ENCODE measurements around the gene PIEZO1. TPM values are rescaled to one million over a fixed set of nuclear protein-coding genes. Genes with fewer than 3 reads are reported as not detected.

PIEZO1 gene
- total and polyA plus RNA-seq, 2 donors from 2014 or later, result 103 to 124 TPM

GRCh38 chr16:88806491-88807111 is 21.6 kb upstream of the PIEZO1 start:
- Histone ChIP-seq H3K9ac (ENCODE audit: low read length in 3 of 3) (no peak overlapping the region), H3K9me3 (ENCODE audit: control insufficient read depth in 2 of 3, insufficient read depth in 1 of 3, low read length in 3 of 3) (no peaks in the 10 kb centered on the region), H3K4me1 (ENCODE audit: control insufficient read depth in 2 of 3, insufficient read depth in 2 of 3, low read depth in 1 of 3, low read length in 3 of 3) (peaks cover 0 to 16% (median 6%) of the 10 kb centered on the region in 3 donors), H3K27ac (ENCODE audit: low read depth in 2 of 2, low read length in 2 of 2) (no peak overlapping the region), H3K4me3 (ENCODE audit: low read length in 3 of 3) (no peak overlapping the region), H3K27me3 (ENCODE audit: control insufficient read depth, insufficient read depth, low read length) (no peaks in the 10 kb centered on the region), H3K36me3 (ENCODE audit: control insufficient read depth in 2 of 3, insufficient read depth in 3 of 3, low read length in 3 of 3) (no peaks in the 10 kb centered on the region)
- no peak for FAIRE-seq
- intact Hi-C loops (cut with DNase I), result no loop called here
- DNase-seq, result peak in 1 of 5 donors; percentile 79
- TF ChIP-seq, protein P1, sequence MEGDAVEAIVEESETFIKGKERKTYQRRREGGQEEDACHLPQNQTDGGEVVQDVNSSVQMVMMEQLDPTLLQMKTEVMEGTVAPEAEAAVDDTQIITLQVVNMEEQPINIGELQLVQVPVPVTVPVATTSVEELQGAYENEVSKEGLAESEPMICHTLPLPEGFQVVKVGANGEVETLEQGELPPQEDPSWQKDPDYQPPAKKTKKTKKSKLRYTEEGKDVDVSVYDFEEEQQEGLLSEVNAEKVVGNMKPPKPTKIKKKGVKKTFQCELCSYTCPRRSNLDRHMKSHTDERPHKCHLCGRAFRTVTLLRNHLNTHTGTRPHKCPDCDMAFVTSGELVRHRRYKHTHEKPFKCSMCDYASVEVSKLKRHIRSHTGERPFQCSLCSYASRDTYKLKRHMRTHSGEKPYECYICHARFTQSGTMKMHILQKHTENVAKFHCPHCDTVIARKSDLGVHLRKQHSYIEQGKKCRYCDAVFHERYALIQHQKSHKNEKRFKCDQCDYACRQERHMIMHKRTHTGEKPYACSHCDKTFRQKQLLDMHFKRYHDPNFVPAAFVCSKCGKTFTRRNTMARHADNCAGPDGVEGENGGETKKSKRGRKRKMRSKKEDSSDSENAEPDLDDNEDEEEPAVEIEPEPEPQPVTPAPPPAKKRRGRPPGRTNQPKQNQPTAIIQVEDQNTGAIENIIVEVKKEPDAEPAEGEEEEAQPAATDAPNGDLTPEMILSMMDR (IDR thresholded peaks at IDR 0.05; ENCODE audit: borderline replicate concordance, extremely low read depth, insufficient read depth), result no peak

GRCh38 chr16:88805887-88806393 is 20.9 kb upstream of the PIEZO1 start:
- TF ChIP-seq, protein P1 (IDR thresholded peaks at IDR 0.05; ENCODE audit: borderline replicate concordance, extremely low read depth, insufficient read depth), result no peak
- no peaks in the 10 kb centered on the region for H3K9me3 ChIP-seq (ENCODE audit: control insufficient read depth in 2 of 3, insufficient read depth in 1 of 3, low read length in 3 of 3)
- H3K27me3 ChIP-seq (ENCODE audit: control insufficient read depth, insufficient read depth, low read length), result no peaks in the 10 kb centered on the region
- H3K4me3 ChIP-seq (ENCODE audit: low read length in 3 of 3), result no peak overlapping the region
- DNase-seq, result peak in 1 of 5 donors; percentile 77
- intact Hi-C loops (cut with DNase I), result no loop called here
- peaks cover 0 to 16% (median 5%) of the 10 kb centered on the region in 3 donors for H3K4me1 ChIP-seq (ENCODE audit: control insufficient read depth in 2 of 3, insufficient read depth in 2 of 3, low read depth in 1 of 3, low read length in 3 of 3)
- no peak overlapping the region for H3K9ac ChIP-seq (ENCODE audit: low read length in 3 of 3)
- no peaks in the 10 kb centered on the region for H3K36me3 ChIP-seq (ENCODE audit: control insufficient read depth in 2 of 3, insufficient read depth in 3 of 3, low read length in 3 of 3)
- FAIRE-seq, result no peak
- H3K27ac ChIP-seq (ENCODE audit: low read depth in 2 of 2, low read length in 2 of 2), result no peak overlapping the region

GRCh38 chr16:88805340-88805715 is 20.3 kb upstream of the PIEZO1 start:
- no peak for FAIRE-seq
- DNase-seq, result no peak
- no peaks in the 10 kb centered on the region for H3K36me3 ChIP-seq (ENCODE audit: control insufficient read depth in 2 of 3, insufficient read depth in 3 of 3, low read length in 3 of 3)
- intact Hi-C loops (cut with DNase I), result no loop called here
- H3K27ac ChIP-seq (ENCODE audit: low read depth in 2 of 2, low read length in 2 of 2), result no peak overlapping the region
- no peak overlapping the region for H3K9ac ChIP-seq (ENCODE audit: low read length in 3 of 3)
- H3K4me3 ChIP-seq (ENCODE audit: low read length in 3 of 3), result no peak overlapping the region
- H3K27me3 ChIP-seq (ENCODE audit: control insufficient read depth, insufficient read depth, low read length), result no peaks in the 10 kb centered on the region
- no peaks in the 10 kb centered on the region for H3K9me3 ChIP-seq (ENCODE audit: control insufficient read depth in 2 of 3, insufficient read depth in 1 of 3, low read length in 3 of 3)
- H3K4me1 ChIP-seq (ENCODE audit: control insufficient read depth in 2 of 3, insufficient read depth in 2 of 3, low read depth in 1 of 3, low read length in 3 of 3), result peaks cover 0 to 10% (median 0%) of the 10 kb centered on the region in 3 donors
- TF ChIP-seq, protein P1 (IDR thresholded peaks at IDR 0.05; ENCODE audit: borderline replicate concordance, extremely low read depth, insufficient read depth), result no peak

Data from kidney (tissue), 14 donors.